Upper lobe of left lung (tissue), 6 donors: ENCODE data around the gene PARP4. TPM values are rescaled to one million over a fixed set of nuclear protein-coding genes. Genes with fewer than 3 reads are reported as not detected.
"Not testable (repeated sequence)": the region's sequence is repeated elsewhere in the genome, so short reads cannot be mapped to it uniquely, and the experiment has no call there.

ENCODE experiments used
- ATAC-seq, 2 donors: fragments of 200-7000 bp; cut with Tn5 transposase; one replicate each; pipeline ENCODE4 v1.9.1; 2022; ENCODE audit warnings: mild to moderate bottlenecking in 2 of 2, moderate library complexity in 2 of 2; ENCODE audit not compliant: low FRiP score in 2 of 2
- DNase-seq, 2 donors: peaks; one replicate each; pipeline ENCODE4 v3.0.0-alpha.2; 2019 to 2020
- H3K27ac ChIP-seq, 4 donors: fragments of 200-600 bp; sonication (generic); one replicate each; pipeline ENCODE4 v1.5.1; 2016 to 2019
- H3K27me3 ChIP-seq, 4 donors: fragments of 200-600 bp; sonication (generic); one replicate each; pipeline ENCODE4 v1.5.1; 2017 to 2019
- H3K36me3 ChIP-seq, 4 donors: fragments of 200-600 bp; sonication (generic); one replicate each; pipeline ENCODE4 v1.5.1; 2016 to 2019
- H3K4me1 ChIP-seq, 4 donors: fragments of 200-600 bp; sonication (generic); one replicate each; pipeline ENCODE4 v1.5.1; 2018 to 2019
- H3K4me3 ChIP-seq, 4 donors: fragments of 200-600 bp; sonication (generic); one replicate each; pipeline ENCODE4 v1.5.1; 2017 to 2019; ENCODE audit warnings: mild to moderate bottlenecking in 2 of 4, moderate library complexity in 1 of 4
- H3K9me3 ChIP-seq, 4 donors: fragments of 200-600 bp; sonication (generic); one replicate each; pipeline ENCODE4 v1.5.1; 2018 to 2019
- EP300 ChIP-seq, 4 donors: sonication (generic); formaldehyde crosslinking; IDR thresholded peaks; one replicate each; pipeline ENCODE4 v1.5.1; 2017; ENCODE audit warnings: antibody characterized with exemption in 4 of 4, control low read depth in 2 of 4
- POLR2A ChIP-seq, 4 donors: fragments of 450-650 bp; IDR thresholded peaks; one replicate each; pipeline ENCODE4 v1.5.1; 2016 to 2017; ENCODE audit warnings: antibody characterized with exemption in 4 of 4, mild to moderate bottlenecking in 2 of 4
- POLR2AphosphoS5 ChIP-seq, 2 donors: sonication (generic); formaldehyde crosslinking; IDR thresholded peaks; one replicate each; pipeline ENCODE4 v1.5.1; 2017; ENCODE audit warnings: antibody characterized with exemption in 2 of 2
- WGBS, 2 donors: methylation state at CpG; one replicate each; pipeline ENCODE4 v1.1.5; 2017 to 2018; 5-methylcytosine and 5-hydroxymethylcytosine counted together
- total RNA-seq, 6 donors: library from RNA; depleted of rRNA in 4 of 6; stranded (reverse); fragments of >200 nt in 4 of 6; gene quantifications; one replicate each; pipeline versions ENCODE4 v1.1.0 to v1.2.1, GENCODE V29; 2016 to 2021
- TF ChIP-seq, protein P1 (sequence below), 6 experiments: fragments of 450-650 bp in 4 of 6; fragments of 200-600 bp in 2 of 6; sonication (generic) in 2 of 6; IDR thresholded peaks; one replicate each; pipeline ENCODE4 v1.5.1; 2016 to 2019; ENCODE audit warnings: antibody characterized with exemption in 6 of 6
- donor health status: DM: no; HTN: no; CAD: no; lungs with moderate emphysema.
- donor health status: DM: no; HTN: yes; CAD: no; lungs with severe emphysema.

The PARP4 gene
- total RNA-seq, 6 donors from 2014 or later, result 63.7 to 89.1 (median 83.5) TPM

- WGBS, 2 donors, result 94 to 98% methylated on average over 4 to 5 of the region's 5 CpGs
- peaks cover 29 to 85% (median 65%) of the 10 kb centered on the region in 4 donors for H3K36me3 ChIP-seq
- H3K27ac ChIP-seq, result no peak overlapping the region
Observed at GRCh38 chr13:24473686-24474085, 38.9 kb downstream of the PARP4 start.

GRCh38 chr13:24472129-24472528 lies 40.4 kb downstream of the PARP4 start:
- ATAC-seq, H3K27me3 ChIP-seq, H3K9me3 ChIP-seq, DNase-seq, H3K27ac ChIP-seq, H3K4me3 ChIP-seq, H3K4me1 ChIP-seq: not testable (repeated sequence)
- 74 to 88% methylated on average over 4 to 5 of the region's 5 CpGs for WGBS, 2 donors
- H3K36me3 ChIP-seq, result peaks cover 20 to 81% (median 67%) of the 10 kb centered on the region in 4 donors

More at GRCh38 chr13:24473686-24474085, 38.9 kb downstream of the PARP4 start:
- Histone ChIP-seq H3K4me1 (no peaks in the 10 kb centered on the region), H3K27me3 (no peaks in the 10 kb centered on the region), H3K4me3 (no peak overlapping the region), H3K9me3 (no peaks in the 10 kb centered on the region)
- no peak for ATAC-seq
- DNase-seq, result no peak
- TF ChIP-seq POLR2AphosphoS5 (IDR thresholded peaks at IDR 0.05) (no peak), EP300 (IDR thresholded peaks at IDR 0.05) (no peak), POLR2A (IDR thresholded peaks at IDR 0.05) (no peak)
- TF ChIP-seq, protein P1, sequence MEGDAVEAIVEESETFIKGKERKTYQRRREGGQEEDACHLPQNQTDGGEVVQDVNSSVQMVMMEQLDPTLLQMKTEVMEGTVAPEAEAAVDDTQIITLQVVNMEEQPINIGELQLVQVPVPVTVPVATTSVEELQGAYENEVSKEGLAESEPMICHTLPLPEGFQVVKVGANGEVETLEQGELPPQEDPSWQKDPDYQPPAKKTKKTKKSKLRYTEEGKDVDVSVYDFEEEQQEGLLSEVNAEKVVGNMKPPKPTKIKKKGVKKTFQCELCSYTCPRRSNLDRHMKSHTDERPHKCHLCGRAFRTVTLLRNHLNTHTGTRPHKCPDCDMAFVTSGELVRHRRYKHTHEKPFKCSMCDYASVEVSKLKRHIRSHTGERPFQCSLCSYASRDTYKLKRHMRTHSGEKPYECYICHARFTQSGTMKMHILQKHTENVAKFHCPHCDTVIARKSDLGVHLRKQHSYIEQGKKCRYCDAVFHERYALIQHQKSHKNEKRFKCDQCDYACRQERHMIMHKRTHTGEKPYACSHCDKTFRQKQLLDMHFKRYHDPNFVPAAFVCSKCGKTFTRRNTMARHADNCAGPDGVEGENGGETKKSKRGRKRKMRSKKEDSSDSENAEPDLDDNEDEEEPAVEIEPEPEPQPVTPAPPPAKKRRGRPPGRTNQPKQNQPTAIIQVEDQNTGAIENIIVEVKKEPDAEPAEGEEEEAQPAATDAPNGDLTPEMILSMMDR (IDR thresholded peaks at IDR 0.05), result no peak

DNA sequence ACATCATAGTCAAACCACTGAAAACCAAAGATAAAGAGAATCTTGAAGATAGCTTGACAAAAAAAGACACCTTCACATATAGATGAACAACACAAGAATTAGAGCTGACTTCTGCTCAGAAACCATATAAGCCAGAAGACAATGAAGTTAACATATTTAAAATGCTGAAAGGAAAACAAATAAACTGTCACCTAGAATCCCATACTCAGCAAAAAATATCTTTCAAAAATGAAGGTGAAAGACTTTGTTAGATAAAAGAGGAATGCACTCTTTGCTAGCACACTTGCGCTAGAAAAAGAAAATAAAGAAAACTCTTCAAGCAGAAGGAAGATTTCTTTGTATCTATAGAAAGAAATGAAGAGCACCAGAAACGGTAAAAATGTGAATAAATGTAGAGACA lies 49.5 kb downstream of the PARP4 start:
- H3K27me3 ChIP-seq, result no peaks in the 10 kb centered on the region
- TF ChIP-seq, protein P1 (IDR thresholded peaks at IDR 0.05), result no peak
- TF ChIP-seq EP300 (IDR thresholded peaks at IDR 0.05) (no peak), POLR2A (IDR thresholded peaks at IDR 0.05) (no peak), POLR2AphosphoS5 (IDR thresholded peaks at IDR 0.05) (no peak)
- H3K4me1 ChIP-seq, result peaks cover 0 to 7% (median 0%) of the 10 kb centered on the region in 4 donors
- H3K27ac ChIP-seq, result no peak overlapping the region
- H3K4me3 ChIP-seq, result no peak overlapping the region
- no peak for ATAC-seq
- no peaks in the 10 kb centered on the region for H3K9me3 ChIP-seq
- DNase-seq, result no peak
- whole genome bisulfite sequencing, 2 donors, result 39 to 60% methylated on average over 2 of the region's 2 CpGs
- H3K36me3 ChIP-seq, result peaks cover 0 to 62% (median 24%) of the 10 kb centered on the region in 4 donors

DNA sequence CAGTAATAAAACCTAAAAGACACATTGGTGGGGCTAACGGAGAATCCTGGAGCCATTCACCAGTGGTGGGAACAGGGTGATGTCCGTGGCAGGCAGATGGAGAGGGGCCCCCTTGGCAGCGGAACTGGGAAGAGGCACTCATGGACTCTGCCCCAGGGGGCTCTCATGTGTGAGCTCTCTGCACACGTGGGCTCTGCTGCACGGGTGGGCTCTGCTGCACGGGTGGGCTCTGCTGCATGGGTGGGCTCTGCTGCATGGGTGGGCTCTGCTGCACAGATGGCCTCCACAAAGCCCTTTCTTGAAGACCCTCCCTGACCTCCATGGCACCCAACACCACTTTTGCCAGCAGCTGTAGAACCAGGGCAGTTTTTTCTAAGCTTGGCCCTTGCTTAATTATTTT lies 52.3 kb downstream of the PARP4 start:
- Histone ChIP-seq H3K27ac (no peak overlapping the region), H3K27me3 (no peaks in the 10 kb centered on the region), H3K4me3 (no peak overlapping the region), H3K36me3 (peaks cover 10 to 65% (median 39%) of the 10 kb centered on the region in 4 donors), H3K4me1 (peaks cover 0 to 7% (median 0%) of the 10 kb centered on the region in 4 donors), H3K9me3 (no peaks in the 10 kb centered on the region)
- WGBS, 2 donors, result 82 to 100% methylated on average over 3 to 6 of the region's 6 CpGs
- ATAC-seq (peak in 1 of 2 donors; percentile 23), DNase-seq (no peak)
- TF ChIP-seq POLR2A (IDR thresholded peaks at IDR 0.05) (no peak), POLR2AphosphoS5 (IDR thresholded peaks at IDR 0.05) (no peak), EP300 (IDR thresholded peaks at IDR 0.05) (no peak)
- TF ChIP-seq, protein P1 (IDR thresholded peaks at IDR 0.05), result no peak

DNA sequence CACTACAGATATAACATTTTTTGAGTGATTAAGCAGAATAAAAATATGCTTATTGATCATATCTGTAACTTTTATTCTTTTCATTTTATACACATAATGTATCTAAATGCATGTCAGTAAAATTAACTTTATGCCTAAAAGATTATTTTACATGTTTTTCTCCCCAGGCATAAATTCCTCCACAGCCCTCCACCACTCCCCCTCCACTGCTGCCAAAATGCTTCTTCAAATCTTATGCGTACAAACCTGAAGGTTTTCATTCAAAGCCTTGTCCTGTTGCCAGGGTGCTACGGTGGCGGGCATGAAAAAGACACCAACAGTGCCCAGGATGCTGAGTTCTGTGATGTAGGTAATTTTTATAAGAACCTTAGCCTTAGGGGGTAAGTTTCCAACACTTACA lies 52.9 kb downstream of the PARP4 start:
- peaks cover 14 to 70% (median 43%) of the 10 kb centered on the region in 4 donors for H3K36me3 ChIP-seq
- peaks cover 0 to 7% (median 0%) of the 10 kb centered on the region in 4 donors for H3K4me1 ChIP-seq
- H3K27ac ChIP-seq, result no peak overlapping the region
- no peaks in the 10 kb centered on the region for H3K9me3 ChIP-seq
- 76 to 93% methylated on average over 3 of the region's 3 CpGs for WGBS, 2 donors
- ATAC-seq, result no peak
- no peak for DNase-seq
- no peaks in the 10 kb centered on the region for H3K27me3 ChIP-seq
- no peak overlapping the region for H3K4me3 ChIP-seq
- TF ChIP-seq, protein P1 (IDR thresholded peaks at IDR 0.05), result no peak
- TF ChIP-seq EP300 (IDR thresholded peaks at IDR 0.05) (no peak), POLR2AphosphoS5 (IDR thresholded peaks at IDR 0.05) (no peak), POLR2A (IDR thresholded peaks at IDR 0.05) (no peak)
